ENCODE results near the gene NUP214.
"Not testable (repeated sequence)": the region's sequence is repeated elsewhere in the genome, so short reads cannot be mapped to it uniquely, and the experiment has no call there.

Gene NUP214

DNA sequence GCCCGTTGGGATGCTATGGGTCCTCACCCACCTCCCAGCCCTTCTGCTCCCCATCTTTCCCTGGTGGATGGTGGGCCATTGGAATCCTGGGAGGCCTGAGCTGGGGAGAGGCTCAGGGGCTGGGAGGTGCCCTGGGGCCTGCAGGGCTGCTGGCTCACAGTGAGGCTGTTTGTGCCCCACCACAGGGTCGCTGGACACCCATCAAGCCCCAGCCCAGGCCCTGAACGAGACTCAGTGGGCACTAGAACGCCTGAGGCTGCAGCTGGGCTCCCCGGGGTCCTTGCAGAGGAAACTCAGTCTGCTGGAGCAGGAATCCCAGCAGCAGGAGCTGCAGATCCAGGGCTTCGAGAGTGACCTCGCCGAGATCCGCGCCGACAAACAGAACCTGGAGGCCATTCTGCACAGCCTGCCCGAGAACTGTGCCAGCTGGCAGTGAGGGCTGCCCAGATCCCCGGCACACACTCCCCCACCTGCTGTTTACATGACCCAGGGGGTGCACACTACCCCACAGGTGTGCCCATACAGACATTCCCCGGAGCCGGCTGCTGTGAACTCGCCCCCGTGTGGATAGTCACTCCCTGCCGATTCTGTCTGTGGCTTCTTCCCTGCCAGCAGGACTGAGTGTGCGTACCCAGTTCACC lies 33.9 kb upstream of the NUP214 start:
- ATAC-seq (replicated peaks): no peak
- Mint-ChIP-seq H3K27ac (no peak overlapping the region), H3K4me1 (ENCODE audit: low read depth in 2 of 2) (peaks cover 4% of the 10 kb centered on the region in 2 donors), H3K4me3 (no peak overlapping the region), H3K9me3 (no peaks in the 10 kb centered on the region), H3K27me3 (peaks cover 24 to 52% of the 10 kb centered on the region in 2 donors), H3K36me3 (ENCODE audit: insufficient read depth) (no peaks in the 10 kb centered on the region)
- no peak for DNase-seq

DNA sequence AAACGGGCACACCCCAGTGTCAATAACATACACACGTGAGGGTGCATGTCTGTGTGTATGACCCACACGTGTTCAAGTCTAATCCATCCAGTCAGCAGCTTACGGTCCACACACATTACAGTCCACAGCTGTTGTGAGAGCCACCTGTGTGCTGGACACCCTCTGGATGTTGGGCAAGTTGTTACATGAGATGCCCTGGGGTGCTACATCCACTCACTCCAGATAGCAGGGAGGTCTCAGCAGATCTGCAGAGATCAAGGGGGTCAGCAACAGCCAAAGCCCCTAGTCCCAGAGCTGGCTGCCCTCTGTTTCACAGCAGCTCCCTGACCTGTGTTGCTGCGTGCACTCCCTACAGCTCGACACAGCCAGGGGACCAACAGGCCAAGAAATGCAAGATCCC lies 33.4 kb upstream of the NUP214 start:
- H3K9me3 Mint-ChIP-seq: no peaks in the 10 kb centered on the region
- H3K27me3 Mint-ChIP-seq: peaks cover 26 to 53% of the 10 kb centered on the region in 2 donors
- H3K4me3 Mint-ChIP-seq: no peak overlapping the region
- H3K36me3 Mint-ChIP-seq (ENCODE audit: insufficient read depth): no peaks in the 10 kb centered on the region
- peaks cover 4% of the 10 kb centered on the region in 2 donors for H3K4me1 Mint-ChIP-seq (ENCODE audit: low read depth in 2 of 2)
- ATAC-seq (replicated peaks) (no peak), DNase-seq (no peak)
- H3K27ac Mint-ChIP-seq: no peak overlapping the region

DNA sequence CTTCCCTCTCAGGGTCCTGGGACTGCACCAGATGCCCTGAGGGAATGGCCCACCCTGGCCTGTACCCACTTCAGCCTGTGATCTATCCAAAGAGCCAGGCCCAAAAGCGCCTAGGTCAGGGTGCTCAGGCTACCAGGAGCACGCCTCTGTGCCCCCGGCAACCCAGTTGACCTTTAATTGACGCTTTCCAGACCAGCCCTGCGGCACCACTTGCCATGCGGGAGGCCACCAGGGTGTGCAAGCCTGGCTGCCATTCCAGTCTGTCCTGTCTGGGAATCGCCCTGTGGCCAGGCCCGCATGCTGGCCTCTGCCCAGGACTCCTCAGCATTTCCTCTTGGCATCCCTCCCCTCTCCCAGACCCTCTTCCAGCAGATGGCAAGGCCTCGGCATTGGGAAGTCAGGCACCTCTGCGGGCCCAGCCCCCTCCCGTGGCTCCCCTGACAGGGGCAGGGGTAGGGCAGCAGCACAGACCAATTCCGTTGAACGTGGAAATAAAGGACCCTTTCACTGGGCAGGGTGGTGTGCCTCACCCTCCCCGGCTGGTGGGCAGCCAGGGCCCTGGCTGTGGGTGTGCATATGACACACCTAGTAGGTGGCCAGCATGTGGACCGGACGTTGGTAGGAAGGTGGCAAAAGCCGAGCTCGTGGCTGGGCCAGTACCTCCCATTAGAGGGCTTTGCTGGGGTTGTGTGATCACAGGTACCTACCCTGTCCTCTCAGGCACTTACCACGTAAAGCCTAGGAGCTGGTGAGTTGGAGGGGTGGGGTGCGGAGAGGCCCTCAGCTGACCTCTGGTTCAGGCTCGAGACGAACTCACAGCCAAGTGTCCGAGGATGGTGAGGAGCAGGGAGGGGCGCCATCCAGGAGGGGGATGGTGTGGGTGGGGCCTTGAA lies 32.6 kb upstream of the NUP214 start:
- H3K9me3 Mint-ChIP-seq: no peaks in the 10 kb centered on the region
- DNase-seq (no peak), ATAC-seq (replicated peaks) (no peak)
- H3K36me3 Mint-ChIP-seq (ENCODE audit: insufficient read depth): no peaks in the 10 kb centered on the region
- peaks cover 4% of the 10 kb centered on the region in 2 donors for H3K4me1 Mint-ChIP-seq (ENCODE audit: low read depth in 2 of 2)
- no peak overlapping the region for H3K27ac Mint-ChIP-seq
- no peak overlapping the region for H3K4me3 Mint-ChIP-seq
- H3K27me3 Mint-ChIP-seq: peaks cover 33 to 53% of the 10 kb centered on the region in 2 donors

DNA sequence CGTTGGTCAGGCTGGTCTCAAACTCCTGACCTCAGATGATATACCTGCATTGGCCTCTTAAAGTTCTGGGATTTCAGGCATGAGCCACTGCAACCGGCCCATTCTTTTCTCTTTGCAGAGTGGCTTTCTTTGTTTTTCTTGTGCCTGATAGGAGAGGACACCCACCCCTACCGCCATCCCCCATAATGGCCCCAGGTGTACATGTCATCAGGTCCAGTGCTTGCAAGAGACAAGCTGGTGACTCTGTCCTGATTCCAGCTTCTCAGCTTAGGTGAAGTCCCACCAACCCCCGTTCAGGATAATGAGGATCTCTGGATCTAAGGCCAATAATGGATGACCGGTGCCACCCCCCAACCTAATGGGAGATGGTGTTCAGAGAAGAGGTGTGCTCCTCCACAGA lies 31.4 kb upstream of the NUP214 start:
- peaks cover 4% of the 10 kb centered on the region in 2 donors for H3K4me1 Mint-ChIP-seq (ENCODE audit: low read depth in 2 of 2)
- H3K9me3 Mint-ChIP-seq: no peaks in the 10 kb centered on the region
- DNase-seq: no peak
- peaks cover 33 to 60% of the 10 kb centered on the region in 2 donors for H3K27me3 Mint-ChIP-seq
- H3K36me3 Mint-ChIP-seq (ENCODE audit: insufficient read depth): no peaks in the 10 kb centered on the region
- no peak for ATAC-seq (replicated peaks)
- no peak overlapping the region for H3K4me3 Mint-ChIP-seq
- H3K27ac Mint-ChIP-seq: no peak overlapping the region

DNA sequence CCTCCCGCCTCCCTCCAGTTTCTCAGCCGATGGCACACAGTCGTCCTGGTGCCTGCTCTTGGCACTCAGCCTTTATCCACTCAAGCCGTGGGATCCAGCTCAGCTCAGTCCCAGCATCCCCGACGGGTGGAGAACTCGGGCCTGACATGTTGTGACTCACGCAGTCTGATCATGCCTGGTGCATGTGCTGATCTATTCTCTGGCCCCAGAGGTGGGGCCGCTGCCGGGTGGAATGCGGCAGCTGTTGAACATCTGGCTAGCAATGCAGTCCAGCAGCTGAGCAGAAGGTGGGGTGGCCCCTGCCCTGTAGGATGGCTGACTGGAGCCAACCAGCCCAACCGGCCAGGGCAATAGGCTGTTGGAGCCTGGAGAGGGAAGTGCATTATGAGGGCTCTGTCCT lies 30.8 kb upstream of the NUP214 start:
- ATAC-seq (replicated peaks) (no peak), DNase-seq (no peak)
- Mint-ChIP-seq H3K4me3 (no peak overlapping the region), H3K27me3 (peaks cover 33 to 62% of the 10 kb centered on the region in 2 donors), H3K36me3 (ENCODE audit: insufficient read depth) (no peaks in the 10 kb centered on the region), H3K27ac (no peak overlapping the region), H3K4me1 (ENCODE audit: low read depth in 2 of 2) (peaks cover 4% of the 10 kb centered on the region in 2 donors), H3K9me3 (no peaks in the 10 kb centered on the region)

DNA sequence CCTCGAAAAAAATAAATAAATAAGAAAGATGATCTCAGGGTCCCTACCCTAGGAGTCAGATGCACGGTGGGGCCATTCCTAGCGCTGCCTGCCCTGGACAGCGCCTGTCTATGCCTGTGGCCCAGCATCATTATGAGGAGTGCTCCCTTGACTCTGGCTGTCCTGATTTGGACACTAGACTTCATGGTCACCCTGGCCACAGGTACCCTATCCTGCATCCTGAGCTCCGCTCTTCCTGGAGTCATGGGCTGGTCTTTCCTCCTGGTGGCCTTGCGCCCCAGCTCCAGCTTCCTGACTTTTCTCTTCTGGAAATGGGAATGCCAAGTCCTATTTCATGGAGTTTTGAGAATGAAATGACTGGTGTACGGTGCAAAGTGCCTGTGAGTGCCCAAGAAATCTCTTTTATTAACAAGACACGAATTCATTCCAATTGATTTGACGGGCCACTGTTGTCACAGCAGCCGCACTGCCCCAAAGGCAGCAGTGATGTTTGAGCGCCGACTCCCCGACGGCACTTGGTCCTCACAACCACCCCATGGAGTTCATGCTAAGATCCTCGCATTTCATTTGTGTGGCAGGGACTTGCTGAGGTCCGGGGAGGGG lies 29.6 kb upstream of the NUP214 start:
- H3K4me1 Mint-ChIP-seq (ENCODE audit: low read depth in 2 of 2): peaks cover 4 to 7% of the 10 kb centered on the region in 2 donors
- DNase-seq (no peak), ATAC-seq (replicated peaks) (no peak)
- H3K27ac Mint-ChIP-seq: no peak overlapping the region
- H3K36me3 Mint-ChIP-seq (ENCODE audit: insufficient read depth): no peaks in the 10 kb centered on the region
- no peaks in the 10 kb centered on the region for H3K9me3 Mint-ChIP-seq
- peaks cover 33 to 68% of the 10 kb centered on the region in 2 donors for H3K27me3 Mint-ChIP-seq
- H3K4me3 Mint-ChIP-seq: peak overlapping the region; percentile 56 to 62

DNA sequence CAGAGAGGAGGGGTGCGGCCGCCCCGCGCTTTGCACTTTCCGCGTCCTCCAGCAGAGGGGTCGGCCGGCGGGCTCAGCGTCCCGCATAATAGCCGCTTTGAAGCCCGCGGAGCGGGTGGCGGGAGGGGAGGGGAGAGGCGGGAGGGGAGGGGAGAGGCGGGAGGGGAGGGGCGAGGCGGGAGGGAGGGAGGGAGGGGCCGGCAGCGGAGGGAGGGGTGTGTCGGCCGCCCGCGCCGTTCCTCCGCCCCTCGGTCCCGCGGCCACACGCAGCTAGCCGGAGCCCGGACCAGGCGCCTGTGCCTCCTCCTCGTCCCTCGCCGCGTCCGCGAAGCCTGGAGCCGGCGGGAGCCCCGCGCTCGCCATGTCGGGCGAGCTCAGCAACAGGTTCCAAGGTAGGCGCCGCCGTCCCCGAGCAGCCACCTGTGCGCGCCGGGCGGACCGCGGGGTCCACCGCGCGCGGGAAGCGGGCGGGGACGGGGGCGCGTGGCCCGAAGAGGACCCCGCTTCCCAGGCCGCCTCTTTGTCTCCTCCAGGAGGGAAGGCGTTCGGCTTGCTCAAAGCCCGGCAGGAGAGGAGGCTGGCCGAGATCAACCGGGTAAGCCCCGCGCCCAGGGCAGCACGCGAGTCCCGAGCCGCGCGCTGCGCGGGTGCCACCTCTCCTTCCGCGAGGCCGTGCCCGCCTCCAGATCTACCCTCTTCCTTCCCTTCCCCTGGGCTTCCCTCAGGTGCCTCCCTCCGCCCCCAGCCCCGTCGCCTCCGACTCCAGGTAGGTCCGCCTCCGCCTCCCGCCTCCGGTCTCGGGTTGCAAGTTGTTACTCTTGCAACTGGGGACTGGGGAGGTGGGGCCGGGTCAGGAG lies 28.9 kb upstream of the NUP214 start, which contains the start of gene AIF1L:
Gene AIF1L, plus strand, starts transcription at position 263 of the 857 bp plus-strand sequence. Its CDS starts 99 bp downstream, at position 362.
- Mint-ChIP-seq H3K9me3 (no peaks in the 10 kb centered on the region), H3K27ac (no peak within 1 kb of the TSS), H3K4me3 (peak within 1 kb of the TSS; percentile 62 to 69), H3K4me1 (ENCODE audit: low read depth in 2 of 2) (peaks cover 4 to 7% of the 10 kb centered on the region in 2 donors), H3K36me3 (ENCODE audit: insufficient read depth) (no peaks in the 10 kb centered on the region), H3K27me3 (peaks cover 33 to 70% of the 10 kb centered on the region in 2 donors)
- DNase-seq (no peak), ATAC-seq (replicated peaks) (peak; percentile 27)

DNA sequence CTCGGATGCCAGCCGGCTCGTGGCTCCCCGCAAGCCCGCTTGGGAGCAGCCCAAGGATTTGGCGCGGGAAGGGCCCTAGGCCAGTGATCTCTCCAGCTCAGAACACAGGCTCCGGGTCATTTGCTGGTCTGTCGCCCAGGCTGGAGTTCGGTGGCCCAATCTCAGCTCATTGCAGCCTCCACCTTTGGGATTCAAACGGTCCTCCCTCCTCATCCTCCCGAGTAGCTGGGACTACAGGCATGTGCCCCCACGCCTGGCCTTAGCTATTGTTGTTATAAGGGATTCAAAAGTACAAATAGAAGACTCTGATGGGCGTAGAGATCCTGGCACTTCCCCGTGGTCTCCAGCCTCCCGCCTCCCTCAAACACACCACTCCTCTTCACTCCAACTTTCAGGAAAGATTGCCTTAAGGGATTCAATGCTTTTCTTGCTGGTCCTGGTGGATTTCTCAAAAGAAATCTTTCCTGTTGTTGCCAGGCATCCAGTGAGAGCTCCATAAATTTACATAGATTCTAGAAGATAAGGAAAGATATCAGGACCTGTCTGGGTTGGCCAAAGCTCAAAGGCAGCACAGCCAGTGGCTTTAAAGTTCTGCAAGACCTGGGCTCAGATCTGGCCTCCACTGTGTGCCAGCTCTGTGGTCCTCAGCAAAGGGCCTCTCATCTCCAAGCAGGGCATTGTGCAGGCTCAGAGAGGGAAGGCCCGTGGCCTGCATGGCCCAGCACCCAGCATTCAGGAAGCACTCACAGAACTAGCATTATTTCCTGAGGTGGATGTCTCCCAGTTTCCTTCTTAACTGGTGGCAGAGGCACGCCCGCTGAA lies 28.0 kb upstream of the NUP214 start:
- Mint-ChIP-seq H3K9me3 (no peaks in the 10 kb centered on the region), H3K4me3 (peak overlapping the region; percentile 55 to 69), H3K27me3 (peaks cover 33 to 70% of the 10 kb centered on the region in 2 donors), H3K27ac (no peak overlapping the region), H3K36me3 (ENCODE audit: insufficient read depth) (no peaks in the 10 kb centered on the region), H3K4me1 (ENCODE audit: low read depth in 2 of 2) (peaks cover 4 to 7% of the 10 kb centered on the region in 2 donors)
- no peak for ATAC-seq (replicated peaks)
- no peak for DNase-seq

DNA sequence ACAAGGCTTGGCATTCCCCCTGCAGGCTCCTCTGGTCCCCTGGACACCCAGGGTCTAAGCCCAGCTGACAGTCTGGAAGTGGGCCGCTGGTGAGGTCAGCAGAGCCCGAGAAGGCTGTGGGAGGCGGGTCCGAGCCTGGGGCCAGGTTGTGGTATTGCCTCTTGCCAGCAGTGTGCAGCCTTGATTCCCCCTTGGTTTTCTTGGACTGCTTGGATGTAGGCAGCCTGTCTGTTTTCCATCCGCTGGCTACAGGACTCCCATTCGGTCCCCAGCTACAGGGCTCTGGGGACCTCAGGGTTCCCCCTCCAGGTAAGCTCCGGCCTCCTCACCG lies 27.5 kb upstream of the NUP214 start:
- no peaks in the 10 kb centered on the region for H3K36me3 Mint-ChIP-seq (ENCODE audit: insufficient read depth)
- no peaks in the 10 kb centered on the region for H3K9me3 Mint-ChIP-seq
- no peak for ATAC-seq (replicated peaks)
- peak overlapping the region in 1 of 2 donors; percentile 19 for H3K4me3 Mint-ChIP-seq
- H3K27ac Mint-ChIP-seq: no peak overlapping the region
- H3K4me1 Mint-ChIP-seq (ENCODE audit: low read depth in 2 of 2): peaks cover 4 to 7% of the 10 kb centered on the region in 2 donors
- DNase-seq: no peak
- peaks cover 33 to 70% of the 10 kb centered on the region in 2 donors for H3K27me3 Mint-ChIP-seq

DNA sequence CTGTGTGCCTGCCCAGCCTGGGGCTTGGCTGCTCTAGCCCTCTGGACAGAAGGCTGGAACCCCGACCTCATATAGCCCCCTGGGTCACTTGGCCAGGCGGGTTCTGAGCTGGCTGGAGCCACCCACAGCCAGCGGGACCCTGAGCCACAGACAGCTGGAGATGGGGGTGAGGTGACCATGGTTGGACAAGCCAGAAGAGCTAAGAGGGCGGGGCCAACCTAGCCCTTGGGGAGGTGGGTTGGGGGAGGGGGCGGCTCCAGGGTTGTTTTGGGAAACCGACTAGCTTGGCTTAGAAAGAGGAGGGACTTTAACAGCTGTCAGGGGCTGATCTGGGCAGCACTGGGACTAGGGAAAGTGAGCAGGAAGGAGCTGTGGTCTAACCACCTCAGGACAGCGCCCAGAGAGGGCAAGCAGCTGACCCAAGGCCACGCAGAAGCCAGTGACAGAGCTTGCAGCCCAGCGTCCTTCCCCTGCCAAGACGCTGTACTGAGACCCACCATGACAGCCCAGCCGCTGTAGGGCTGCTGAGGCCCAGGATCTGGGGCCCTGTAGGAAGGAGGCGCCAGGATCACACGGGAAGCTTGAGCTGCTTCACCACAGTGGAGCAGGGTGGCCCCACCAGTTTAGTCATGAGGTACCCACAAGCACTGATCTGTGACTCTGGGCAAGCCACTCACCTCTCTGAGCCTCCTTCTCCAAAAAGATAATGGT lies 26.8 kb upstream of the NUP214 start:
- no peak for ATAC-seq (replicated peaks)
- Mint-ChIP-seq H3K27me3 (peaks cover 33 to 69% of the 10 kb centered on the region in 2 donors), H3K9me3 (no peaks in the 10 kb centered on the region), H3K4me3 (no peak overlapping the region), H3K4me1 (ENCODE audit: low read depth in 2 of 2) (peaks cover 4 to 7% of the 10 kb centered on the region in 2 donors), H3K27ac (no peak overlapping the region), H3K36me3 (ENCODE audit: insufficient read depth) (no peaks in the 10 kb centered on the region)
- no peak for DNase-seq

DNA sequence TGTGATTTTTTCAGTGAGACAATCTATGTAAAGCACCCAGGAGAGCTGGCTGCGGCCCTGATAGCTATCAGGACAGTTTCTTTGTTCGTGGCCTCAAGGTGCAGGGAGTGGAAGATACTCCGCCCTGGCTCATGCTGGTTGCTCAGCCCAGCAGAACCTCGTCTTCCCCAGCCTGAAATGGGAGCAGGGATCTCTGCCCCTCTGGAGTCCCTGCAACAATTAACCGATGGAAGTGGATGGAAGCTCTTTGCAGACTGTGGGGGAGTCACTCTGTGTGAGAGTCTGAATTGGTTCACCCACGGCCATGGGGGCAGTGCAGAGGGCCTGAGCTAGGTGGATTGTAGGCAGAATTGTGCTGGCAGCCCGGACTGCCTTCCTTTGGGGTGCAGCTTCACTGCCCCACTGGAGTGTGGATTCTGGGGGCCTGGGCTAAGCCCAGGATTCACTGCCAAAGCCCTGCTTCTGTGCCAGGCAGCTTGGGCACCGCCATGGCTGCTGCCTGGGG lies 26.2 kb upstream of the NUP214 start:
- H3K4me1 Mint-ChIP-seq (ENCODE audit: low read depth in 2 of 2): peaks cover 4 to 7% of the 10 kb centered on the region in 2 donors

DNA sequence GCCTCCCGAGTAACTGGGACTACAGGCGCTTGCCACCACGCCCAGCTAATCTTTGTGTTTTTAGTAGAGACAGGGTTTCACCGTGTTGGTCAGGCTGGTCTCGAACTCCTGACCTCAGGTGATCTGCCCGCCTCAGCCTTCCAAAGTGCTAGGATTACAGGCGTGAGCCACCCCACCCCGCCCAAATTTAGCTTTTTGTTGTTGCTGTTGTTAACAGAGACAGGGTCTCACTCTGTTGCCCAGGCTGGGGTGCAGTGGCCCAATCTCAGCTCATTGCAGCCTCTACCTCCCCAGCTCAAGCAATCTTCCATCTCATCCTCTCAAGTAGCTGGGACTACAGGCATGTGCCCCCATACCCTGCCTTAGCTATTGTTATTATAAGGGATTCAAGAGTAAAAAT lies 25.5 kb upstream of the NUP214 start:
- not testable (repeated sequence) for H3K4me3 Mint-ChIP-seq; DNase-seq; ATAC-seq (replicated peaks); H3K9me3 Mint-ChIP-seq; H3K27ac Mint-ChIP-seq; H3K36me3 Mint-ChIP-seq (ENCODE audit: insufficient read depth); H3K4me1 Mint-ChIP-seq (ENCODE audit: low read depth in 2 of 2)
- H3K27me3 Mint-ChIP-seq: peaks cover 20 to 56% of the 10 kb centered on the region in 2 donors

More for the DNA sequence above, 26.2 kb upstream of the NUP214 start:
- no peak for DNase-seq
- Mint-ChIP-seq H3K27ac (no peak overlapping the region), H3K4me3 (no peak overlapping the region), H3K36me3 (ENCODE audit: insufficient read depth) (no peaks in the 10 kb centered on the region), H3K9me3 (no peaks in the 10 kb centered on the region), H3K27me3 (peaks cover 27 to 63% of the 10 kb centered on the region in 2 donors)
- ATAC-seq (replicated peaks): no peak
